ENCODE data around the gene MAP4K5.

DNA sequence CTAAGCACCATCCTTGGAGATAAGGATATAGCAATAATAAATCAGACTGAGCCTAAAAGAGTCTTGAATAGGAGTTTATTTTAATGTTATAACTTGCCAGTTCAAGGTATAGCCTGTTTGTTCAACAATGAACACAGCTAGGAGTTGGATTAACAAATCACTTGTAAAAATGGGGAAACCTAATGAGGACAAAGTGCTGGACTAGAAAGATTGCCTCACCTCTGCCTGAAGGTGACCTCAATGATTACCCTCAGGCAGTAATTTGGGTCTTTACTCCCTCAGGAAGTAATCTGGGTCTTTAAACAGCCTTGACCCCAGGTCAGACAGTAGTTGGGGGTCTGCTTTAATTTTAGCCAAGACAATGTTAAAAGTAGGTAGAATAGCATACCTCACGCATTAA lies 100.2 kb downstream of the MAP4K5 start:
- TF ChIP-seq, protein P1, sequence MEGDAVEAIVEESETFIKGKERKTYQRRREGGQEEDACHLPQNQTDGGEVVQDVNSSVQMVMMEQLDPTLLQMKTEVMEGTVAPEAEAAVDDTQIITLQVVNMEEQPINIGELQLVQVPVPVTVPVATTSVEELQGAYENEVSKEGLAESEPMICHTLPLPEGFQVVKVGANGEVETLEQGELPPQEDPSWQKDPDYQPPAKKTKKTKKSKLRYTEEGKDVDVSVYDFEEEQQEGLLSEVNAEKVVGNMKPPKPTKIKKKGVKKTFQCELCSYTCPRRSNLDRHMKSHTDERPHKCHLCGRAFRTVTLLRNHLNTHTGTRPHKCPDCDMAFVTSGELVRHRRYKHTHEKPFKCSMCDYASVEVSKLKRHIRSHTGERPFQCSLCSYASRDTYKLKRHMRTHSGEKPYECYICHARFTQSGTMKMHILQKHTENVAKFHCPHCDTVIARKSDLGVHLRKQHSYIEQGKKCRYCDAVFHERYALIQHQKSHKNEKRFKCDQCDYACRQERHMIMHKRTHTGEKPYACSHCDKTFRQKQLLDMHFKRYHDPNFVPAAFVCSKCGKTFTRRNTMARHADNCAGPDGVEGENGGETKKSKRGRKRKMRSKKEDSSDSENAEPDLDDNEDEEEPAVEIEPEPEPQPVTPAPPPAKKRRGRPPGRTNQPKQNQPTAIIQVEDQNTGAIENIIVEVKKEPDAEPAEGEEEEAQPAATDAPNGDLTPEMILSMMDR (IDR thresholded peaks at IDR 0.05; ENCODE audit: low read depth, low read length, missing input control), result no peak
- TF ChIP-seq, protein P2, sequence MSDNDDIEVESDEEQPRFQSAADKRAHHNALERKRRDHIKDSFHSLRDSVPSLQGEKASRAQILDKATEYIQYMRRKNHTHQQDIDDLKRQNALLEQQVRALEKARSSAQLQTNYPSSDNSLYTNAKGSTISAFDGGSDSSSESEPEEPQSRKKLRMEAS (IDR thresholded peaks at IDR 0.05), result no peak
- TF ChIP-seq SP1 (IDR thresholded peaks at IDR 0.05) (no peak), JUND (IDR thresholded peaks at IDR 0.05) (no peak), TAF1 (conservative IDR thresholded peaks at IDR 0.05) (no peak), RXRA (IDR thresholded peaks at IDR 0.05) (peak; percentile 25 to 29), FOXA1 (IDR thresholded peaks at IDR 0.05) (no peak), HNF4A (conservative IDR thresholded peaks at IDR 0.05) (peak; percentile 70 to 81)

All from liver (tissue), 3 donors.